ENCODE measurements around the gene GDF15. TPM values are rescaled to one million over a fixed set of nuclear protein-coding genes. Genes with fewer than 3 reads are reported as not detected.
A peak's percentile ranks its signal among the peaks of the same experiment; 100 is the strongest.

The GDF15 gene
- total RNA-seq, 4 donors from 2014 or later, result 0.49 to 5.1 (median 4.5) TPM; not detected in 1

DNA sequence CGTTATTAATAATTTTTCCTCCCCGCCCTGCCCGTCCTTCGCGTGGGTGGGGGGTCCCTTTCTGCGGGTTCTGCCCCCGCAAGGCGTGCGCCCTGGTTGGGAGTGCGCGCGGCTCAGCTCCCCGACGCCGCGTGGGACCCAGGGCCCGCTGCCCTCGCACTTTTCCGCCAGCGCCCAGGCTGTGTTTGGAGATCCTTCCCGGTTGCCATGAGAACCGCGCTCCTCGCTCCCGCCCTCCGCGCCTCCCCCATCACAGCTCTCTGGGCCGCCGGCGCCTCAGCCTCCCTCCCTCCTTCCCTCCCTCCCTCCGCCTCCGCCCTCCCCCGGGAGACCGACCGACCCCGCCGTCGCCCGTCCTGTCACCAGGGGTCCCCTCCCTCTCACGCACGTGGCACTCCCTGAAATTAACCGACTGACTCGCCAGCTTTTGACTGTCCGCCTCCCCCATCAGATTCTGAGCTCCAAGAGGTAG lies 30.9 kb downstream of the GDF15 start:
- intact Hi-C loops (cut with DNase I; ENCODE audit: low total_unique reads), result no loop called here
- TF ChIP-seq POLR2A (IDR thresholded peaks at IDR 0.05) (no peak), CTCF (IDR thresholded peaks at IDR 0.05) (no peak)
- 0 to 2% methylated on average over 42 to 44 of the region's 44 CpGs for WGBS, 2 donors
- DNase-seq (ENCODE audit: low spot score in 2 of 2), result peak; percentile 80 to 98
- H3K4me3 ChIP-seq (ENCODE audit: low read depth, poor library complexity, severe bottlenecking), result peak overlapping the region; percentile 9

DNA sequence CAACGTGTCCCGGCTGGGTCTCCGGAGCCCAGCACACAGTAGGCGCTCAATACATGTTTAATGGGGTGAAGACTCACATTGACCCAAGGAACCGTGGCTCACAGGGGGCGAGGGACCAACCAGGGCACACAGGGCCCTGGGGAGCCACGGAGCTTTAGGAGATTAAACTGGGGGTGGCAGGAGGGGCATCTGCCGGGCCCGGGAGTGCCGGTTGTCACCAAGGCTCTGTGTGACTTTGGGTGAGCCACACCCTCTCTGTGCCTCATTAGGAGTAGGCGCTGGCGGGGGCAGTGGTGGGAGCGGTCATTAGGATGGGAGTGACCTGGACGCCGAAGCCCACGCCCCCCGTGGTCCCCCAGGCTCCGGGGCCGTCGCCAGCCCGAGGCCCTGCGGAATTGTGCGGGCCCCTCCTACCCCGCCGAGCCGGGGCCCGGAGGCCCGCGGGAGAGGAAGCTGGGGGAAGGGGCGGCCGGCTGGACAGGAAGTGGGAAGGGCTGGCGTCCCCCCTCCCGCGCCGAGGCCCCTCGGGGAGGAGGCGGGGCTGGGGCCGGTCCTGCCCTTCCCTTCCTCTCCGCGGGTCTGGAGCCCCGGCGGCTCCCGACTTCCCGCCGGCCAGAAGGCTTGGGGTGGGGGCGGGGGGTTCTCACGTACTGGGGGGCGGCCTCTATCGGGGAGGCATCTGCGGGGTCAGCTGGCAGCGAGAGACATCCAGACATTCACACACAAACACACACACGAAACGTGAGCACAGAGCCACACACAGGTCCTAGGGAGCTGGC lies 31.5 kb downstream of the GDF15 start:
- H3K4me3 ChIP-seq (ENCODE audit: low read depth, poor library complexity, severe bottlenecking), result peak overlapping the region; percentile 9
- intact Hi-C loops (cut with DNase I; ENCODE audit: low total_unique reads), result no loop called here
- DNase-seq (ENCODE audit: low spot score in 2 of 2), result peak in 1 of 2 donors; percentile 95
- TF ChIP-seq POLR2A (IDR thresholded peaks at IDR 0.05) (peak in 1 of 2 donors; percentile 14), CTCF (IDR thresholded peaks at IDR 0.05) (no peak)
- WGBS, 2 donors, result 0 to 1% methylated on average over 10 to 26 of the region's 53 CpGs

- TF ChIP-seq POLR2A (IDR thresholded peaks at IDR 0.05), result no peak
- no peak for TF ChIP-seq CTCF (IDR thresholded peaks at IDR 0.05)
- intact Hi-C loops (cut with DNase I; ENCODE audit: low total_unique reads), result no loop called here
- 8 to 10% methylated on average over 26 to 28 of the region's 30 CpGs for WGBS, 2 donors
- no peak for DNase-seq (ENCODE audit: low spot score in 2 of 2)
- H3K4me3 ChIP-seq (ENCODE audit: low read depth, poor library complexity, severe bottlenecking), result no peak overlapping the region
These were observed 32.1 kb downstream of the GDF15 start for GRCh38 chr19:18418029-18418482.

- intact Hi-C loops (cut with DNase I; ENCODE audit: low total_unique reads), result no loop called here
- TF ChIP-seq POLR2A (IDR thresholded peaks at IDR 0.05), result no peak
- TF ChIP-seq CTCF (IDR thresholded peaks at IDR 0.05), result no peak
- H3K4me3 ChIP-seq (ENCODE audit: low read depth, poor library complexity, severe bottlenecking), result no peak overlapping the region
- peak in 1 of 2 donors; percentile 93 for DNase-seq (ENCODE audit: low spot score in 2 of 2)
- WGBS, 2 donors, result 6 to 9% methylated on average over 21 to 36 of the region's 39 CpGs
These were observed 32.7 kb downstream of the GDF15 start for GRCh38 chr19:18418483-18419194.

DNA sequence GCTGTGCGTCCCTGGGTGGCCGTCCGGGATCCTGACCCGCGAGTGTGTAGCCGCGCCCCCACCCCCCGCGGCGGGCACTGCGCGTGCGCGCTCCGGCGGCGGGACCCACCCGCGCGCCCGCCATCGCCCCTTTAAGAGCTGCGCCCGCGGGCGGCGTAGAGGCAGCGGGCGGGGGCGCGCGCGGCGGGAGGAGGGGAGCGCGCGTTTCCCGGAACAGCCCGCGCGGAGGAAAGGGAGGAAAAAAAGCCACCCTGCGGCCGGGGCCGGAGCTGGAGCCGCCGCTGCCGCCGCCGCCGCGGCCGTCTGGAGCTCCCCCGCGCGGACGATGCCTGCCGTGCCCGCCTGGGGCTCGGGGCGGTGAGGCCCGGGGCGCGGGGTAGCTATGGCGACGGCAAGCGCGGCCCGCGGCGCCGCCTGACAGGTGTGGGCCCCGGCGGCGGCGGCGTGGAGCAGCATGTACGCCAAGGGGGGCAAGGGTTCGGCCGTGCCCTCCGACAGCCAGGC lies 33.3 kb downstream of the GDF15 start, which contains the start of gene SSBP4:
TSS of gene SSBP4 (plus strand) at position 204 of the 504 bp plus-strand sequence. CDS start at position 455, 251 bp downstream.
- no peak for DNase-seq (ENCODE audit: low spot score in 2 of 2)
- peak within 1 kb of the TSS; percentile 64 for H3K4me3 ChIP-seq (ENCODE audit: low read depth, poor library complexity, severe bottlenecking)
- intact Hi-C loops (cut with DNase I; ENCODE audit: low total_unique reads), result no loop called here
- 0 to 2% methylated on average over 42 to 57 of the region's 80 CpGs for WGBS, 2 donors
- TF ChIP-seq POLR2A (IDR thresholded peaks at IDR 0.05) (no peak), CTCF (IDR thresholded peaks at IDR 0.05) (no peak)

Measured in lower leg skin (tissue), 4 donors.